Right lobe of liver (tissue), 6 donors: ENCODE measurements around the gene C9orf85. TPM values are rescaled to one million over a fixed set of nuclear protein-coding genes. Genes with fewer than 3 reads are reported as not detected.
A peak's percentile ranks its signal among the peaks of the same experiment; 100 is the strongest.

ENCODE experiments used
- ATAC-seq, 4 donors: fragments of 200-7000 bp; cut with Tn5 transposase; one replicate each; pipeline ENCODE4 v1.9.1; 2020; ENCODE audit warnings: mild to moderate bottlenecking in 4 of 4, moderate library complexity in 4 of 4
- DNase-seq, 3 donors: peaks; one replicate each; pipeline ENCODE4 v3.0.0-alpha.2; 2020
- H3K27ac ChIP-seq, 3 donors: fragments of 200-600 bp; one replicate each; pipeline ENCODE4 v1.8.0; 2022
- H3K27me3 ChIP-seq, 2 donors: fragments of 200-600 bp; one replicate each; pipeline ENCODE4 v1.8.0; 2022
- H3K36me3 ChIP-seq, 4 donors: fragments of 200-600 bp; sonication (generic) in 1 of 4; one replicate each; pipeline versions ENCODE4 v1.5.1 to v1.8.0; 2017 to 2022; ENCODE audit warnings: control low read depth in 1 of 4
- H3K4me1 ChIP-seq, 4 donors: fragments of 200-600 bp; sonication (generic) in 1 of 4; one replicate each; pipeline versions ENCODE4 v1.5.1 to v1.8.0; 2017 to 2022; ENCODE audit warnings: control low read depth in 1 of 4
- H3K4me3 ChIP-seq, 3 donors: fragments of 200-600 bp; one replicate each; pipeline ENCODE4 v1.8.0; 2022
- H3K9me3 ChIP-seq, 4 donors: fragments of 200-600 bp; sonication (generic) in 1 of 4; one replicate each; pipeline versions ENCODE4 v1.5.1 to v1.8.0; 2017 to 2022; ENCODE audit warnings: control low read depth in 1 of 4
- POLR2A ChIP-seq: fragments of 450-650 bp; IDR thresholded peaks from one replicate; pipeline ENCODE4 v1.6.1; 2017; ENCODE audit warnings: antibody characterized with exemption, mild to moderate bottlenecking
- WGBS: methylation state at CpG from one replicate; pipeline ENCODE4 v1.1.6; 2018; ENCODE audit warnings: low coverage, low lambda C conversion rate; ENCODE audit not compliant: insufficient coverage; ENCODE audit errors: missing lambda C conversion rate; 5-methylcytosine and 5-hydroxymethylcytosine counted together
- intact Hi-C, 2 donors: fragments of 100-400 bp; cut with DNase I; formaldehyde crosslinking; loops; one replicate each; pipeline versions ENCODE4 v1.11.2 to v1.14.1; 2022
- total RNA-seq, 6 experiments: library from RNA; depleted of rRNA in 2 of 6; stranded (reverse); fragments of >200 nt in 2 of 6; fragmentation: NEBNext Ultra II Directional in 3 of 6; extraction: Animal tissue kit (Norgen Biotek cat#: 25700) in 3 of 6; gene quantifications; one replicate each; pipeline versions ENCODE4 v1.1.0 to v1.2.4, GENCODE V29; 2016 to 2023
- TF ChIP-seq, protein P1 (sequence below), 4 donors: fragments of 200-600 bp in 3 of 4; fragments of 450-650 bp in 1 of 4; IDR thresholded peaks; one replicate each; pipeline versions ENCODE4 v1.5.1 to v1.8.0; 2016 to 2022; ENCODE audit warnings: antibody characterized with exemption in 4 of 4, mild to moderate bottlenecking in 2 of 4
- donor health status: DM: no; HTN: yes; CAD: no.
- donor health status: DM: no; HTN: no; CAD: no.
- donor health status: DM: no; HTN: no; CAD: no.
- donor health status: DM: no; HTN: yes; CAD: no.
- donor health status: DM: no; HTN: yes; CAD: no.

C9orf85 gene
- total RNA-seq, 6 experiments from 2014 or later: 3.8 to 8.6 (median 6.3) TPM

DNA sequence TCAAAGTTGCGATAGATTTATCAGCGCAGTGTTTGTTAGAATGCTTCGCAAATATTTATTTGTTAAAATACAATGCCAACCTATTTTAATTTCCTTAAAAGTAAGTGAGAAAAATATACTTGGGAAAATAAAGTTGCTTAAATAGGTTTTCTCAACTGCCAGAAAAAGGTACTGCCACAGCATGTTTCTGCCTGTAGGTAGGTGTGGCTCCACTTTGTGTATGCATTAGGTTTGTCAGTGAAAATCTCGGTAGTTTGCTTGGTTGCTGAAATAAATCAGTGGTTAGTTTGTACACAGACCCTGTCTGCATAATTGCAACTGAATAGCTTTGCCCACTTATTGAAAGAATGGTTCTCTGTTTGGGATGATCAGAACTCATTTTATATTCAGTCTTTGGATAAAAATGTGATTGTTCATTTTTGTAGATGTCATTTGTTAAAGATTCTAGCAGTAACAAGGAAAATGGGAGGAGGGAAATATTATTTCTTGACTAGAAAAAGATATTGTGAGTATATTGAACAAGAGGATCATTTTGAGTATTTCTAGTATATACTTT lies 25.7 kb downstream of the C9orf85 start:
- H3K27me3 ChIP-seq: no peaks in the 10 kb centered on the region
- ATAC-seq: peak in 2 of 4 donors; percentile 33 to 38

DNA sequence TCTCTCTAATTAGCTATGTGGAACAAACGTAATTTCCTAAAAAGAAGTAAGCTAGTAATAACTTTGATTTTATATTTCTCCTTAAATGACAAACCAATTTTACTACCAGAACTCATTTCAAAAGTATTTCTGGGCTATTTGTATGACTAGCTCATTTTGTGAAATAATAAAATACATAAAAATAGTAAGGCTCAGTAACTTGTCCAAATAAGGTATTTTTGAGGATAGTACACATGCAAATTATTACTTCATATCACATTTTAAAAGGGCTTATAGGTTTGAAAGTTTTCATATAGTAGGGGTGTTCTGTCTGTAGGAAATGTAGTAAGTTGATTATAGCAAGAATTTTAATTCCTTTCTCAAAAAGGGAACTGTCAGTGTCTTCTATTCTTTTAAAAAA lies 26.5 kb downstream of the C9orf85 start:
- ATAC-seq (no peak), DNase-seq (no peak)
- Histone ChIP-seq H3K9me3 (no peaks in the 10 kb centered on the region), H3K27me3 (no peaks in the 10 kb centered on the region), H3K4me3 (no peak overlapping the region), H3K36me3 (no peaks in the 10 kb centered on the region), H3K27ac (no peak overlapping the region), H3K4me1 (no peaks in the 10 kb centered on the region)
- 80% methylated on average over 1 of the region's 1 CpG for WGBS
- TF ChIP-seq POLR2A: no peak
- TF ChIP-seq, protein P1, sequence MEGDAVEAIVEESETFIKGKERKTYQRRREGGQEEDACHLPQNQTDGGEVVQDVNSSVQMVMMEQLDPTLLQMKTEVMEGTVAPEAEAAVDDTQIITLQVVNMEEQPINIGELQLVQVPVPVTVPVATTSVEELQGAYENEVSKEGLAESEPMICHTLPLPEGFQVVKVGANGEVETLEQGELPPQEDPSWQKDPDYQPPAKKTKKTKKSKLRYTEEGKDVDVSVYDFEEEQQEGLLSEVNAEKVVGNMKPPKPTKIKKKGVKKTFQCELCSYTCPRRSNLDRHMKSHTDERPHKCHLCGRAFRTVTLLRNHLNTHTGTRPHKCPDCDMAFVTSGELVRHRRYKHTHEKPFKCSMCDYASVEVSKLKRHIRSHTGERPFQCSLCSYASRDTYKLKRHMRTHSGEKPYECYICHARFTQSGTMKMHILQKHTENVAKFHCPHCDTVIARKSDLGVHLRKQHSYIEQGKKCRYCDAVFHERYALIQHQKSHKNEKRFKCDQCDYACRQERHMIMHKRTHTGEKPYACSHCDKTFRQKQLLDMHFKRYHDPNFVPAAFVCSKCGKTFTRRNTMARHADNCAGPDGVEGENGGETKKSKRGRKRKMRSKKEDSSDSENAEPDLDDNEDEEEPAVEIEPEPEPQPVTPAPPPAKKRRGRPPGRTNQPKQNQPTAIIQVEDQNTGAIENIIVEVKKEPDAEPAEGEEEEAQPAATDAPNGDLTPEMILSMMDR (IDR thresholded peaks at IDR 0.05): no peak
- intact Hi-C loops: no loop called here

More for the DNA sequence above, 25.7 kb downstream of the C9orf85 start:
- DNase-seq: no peak
- H3K27ac ChIP-seq: no peak overlapping the region
- 50% methylated on average over 4 of the region's 4 CpGs for WGBS
- H3K36me3 ChIP-seq: no peaks in the 10 kb centered on the region
- no peaks in the 10 kb centered on the region for H3K4me1 ChIP-seq
- no peaks in the 10 kb centered on the region for H3K9me3 ChIP-seq
- H3K4me3 ChIP-seq: no peak overlapping the region
- intact Hi-C loops: no loop called here
- TF ChIP-seq, protein P1 (IDR thresholded peaks at IDR 0.05): no peak

DNA sequence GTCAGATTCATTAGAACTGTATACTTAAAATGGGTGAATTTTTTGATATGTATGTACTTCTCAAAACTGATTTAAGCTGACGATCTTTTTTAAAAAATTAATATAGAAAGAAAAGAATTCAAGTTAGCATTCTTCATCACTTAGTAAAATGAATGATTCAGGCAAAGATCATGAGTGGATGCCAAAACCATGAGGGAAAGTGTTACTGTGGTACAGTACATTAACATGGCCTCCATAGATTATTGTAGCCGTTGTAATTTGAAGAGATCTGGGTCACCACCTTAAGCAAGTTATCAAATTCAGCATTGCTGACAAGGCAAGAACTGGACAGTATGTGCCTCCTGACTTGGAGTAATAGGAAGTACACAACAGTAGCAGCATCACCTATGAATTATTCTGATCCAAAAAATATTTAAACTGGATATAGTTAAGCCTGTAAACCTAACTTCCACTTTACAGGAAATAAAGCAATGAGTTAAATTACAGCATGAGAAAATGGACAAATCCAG lies 29.7 kb downstream of the C9orf85 start:
- intact Hi-C loops: no loop called here

DNA sequence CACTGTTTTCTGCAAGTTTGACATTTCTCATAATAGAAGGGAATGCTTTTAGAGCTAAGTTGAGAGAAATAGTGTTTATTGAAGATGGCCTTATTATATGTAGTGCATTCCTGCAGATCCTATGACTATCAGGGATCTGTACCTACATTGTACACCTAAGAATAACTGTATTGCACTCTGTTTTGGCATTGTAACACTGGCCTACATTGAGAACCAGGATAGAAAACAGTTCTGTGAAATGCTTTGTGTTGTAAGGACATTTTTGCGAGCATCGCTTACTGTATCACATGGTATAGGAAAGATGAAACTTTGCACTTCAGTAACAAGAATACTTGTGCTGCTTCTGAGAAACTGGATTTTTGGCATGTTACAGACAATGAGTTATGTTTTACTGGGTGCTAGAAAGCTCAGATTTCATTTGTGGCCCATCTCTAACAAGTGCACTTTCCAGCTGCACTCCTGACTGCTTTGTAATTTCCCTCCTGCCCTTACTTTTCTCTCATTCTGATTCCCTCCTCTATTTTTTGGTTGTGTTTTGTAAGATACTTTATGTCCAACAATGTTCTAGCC lies 30.6 kb downstream of the C9orf85 start:
- H3K4me3 ChIP-seq: no peak overlapping the region
- no peaks in the 10 kb centered on the region for H3K9me3 ChIP-seq
- H3K4me1 ChIP-seq: peaks cover 0 to 4% (median 0%) of the 10 kb centered on the region in 4 donors
- WGBS: 100% methylated on average over 2 of the region's 2 CpGs
- no peak for ATAC-seq
- TF ChIP-seq POLR2A: no peak
- TF ChIP-seq, protein P1 (IDR thresholded peaks at IDR 0.05): no peak
- H3K27ac ChIP-seq: no peak overlapping the region
- no peaks in the 10 kb centered on the region for H3K27me3 ChIP-seq
- no peaks in the 10 kb centered on the region for H3K36me3 ChIP-seq
- intact Hi-C loops: no loop called here
- DNase-seq: no peak

More for the DNA sequence above, 29.7 kb downstream of the C9orf85 start:
- no peak for DNase-seq
- no peak for ATAC-seq
- Histone ChIP-seq H3K27me3 (no peaks in the 10 kb centered on the region), H3K27ac (no peak overlapping the region), H3K4me1 (peaks cover 0 to 4% (median 0%) of the 10 kb centered on the region in 4 donors), H3K36me3 (no peaks in the 10 kb centered on the region), H3K4me3 (no peak overlapping the region), H3K9me3 (no peaks in the 10 kb centered on the region)
- TF ChIP-seq, protein P1 (IDR thresholded peaks at IDR 0.05): no peak
- no peak for TF ChIP-seq POLR2A
- WGBS: 85% methylated on average over 2 of the region's 2 CpGs
